HG03135 (cell line): ENCODE measurements around the gene HPS4.
A peak's percentile ranks its signal among the peaks of the same experiment; 100 is the strongest.
"Not testable (repeated sequence)": the region's sequence is repeated elsewhere in the genome, so short reads cannot be mapped to it uniquely, and the experiment has no call there.

Experiments
- ATAC-seq: cut with Tn5 transposase; IDR thresholded peaks from one replicate; pipeline ENCODE4 v1.9.1; 2021; ENCODE audit warnings: mild to moderate bottlenecking, moderate library complexity; ENCODE audit not compliant: unreplicated experiment

HPS4 gene

GRCh38 chr22:26444777-26445176, 38.8 kb downstream of the HPS4 start:
- no peak for ATAC-seq

GRCh38 chr22:26443901-26444690, 39.5 kb downstream of the HPS4 start:
- ATAC-seq = no peak

- no peak for ATAC-seq
These were observed 41.4 kb downstream of the HPS4 start for GRCh38 chr22:26442086-26442756.

- no peak for ATAC-seq
These were observed 44.0 kb downstream of the HPS4 start for GRCh38 chr22:26439559-26439958.

GRCh38 chr22:26438776-26439175, 44.8 kb downstream of the HPS4 start:
- ATAC-seq = not testable (repeated sequence)

- ATAC-seq = no peak
These were observed 45.7 kb downstream of the HPS4 start for GRCh38 chr22:26437694-26438392.

GRCh38 chr22:26436903-26437515, 46.6 kb downstream of the HPS4 start:
- ATAC-seq = no peak

GRCh38 chr22:26435327-26436093, 48.1 kb downstream of the HPS4 start:
- no peak for ATAC-seq

- no peak for ATAC-seq
These were observed 49.8 kb downstream of the HPS4 start for GRCh38 chr22:26433805-26434204.

GRCh38 chr22:26432619-26433311, 50.8 kb downstream of the HPS4 start:
- ATAC-seq = no peak

- no peak for ATAC-seq
These were observed 52.2 kb downstream of the HPS4 start for GRCh38 chr22:26431261-26431995.

GRCh38 chr22:26430600-26430999, 53.0 kb downstream of the HPS4 start:
- no peak for ATAC-seq

- peak; percentile 19 for ATAC-seq
These were observed 53.9 kb downstream of the HPS4 start for GRCh38 chr22:26429458-26430286.

- ATAC-seq = peak; percentile 78
These were observed 54.8 kb downstream of the HPS4 start, which contains the start of gene ASPHD2 for GRCh38 chr22:26428515-26429457. Gene ASPHD2 (plus strand): TSS chr22:26429260. CDS start chr22:26433616, 4,356 bp downstream.

- no peak for ATAC-seq
These were observed 56.7 kb downstream of the HPS4 start for GRCh38 chr22:26426924-26427323.

- no peak for ATAC-seq
These were observed 65.0 kb downstream of the HPS4 start for GRCh38 chr22:26418620-26419019.

GRCh38 chr22:26417406-26417805, 66.2 kb downstream of the HPS4 start:
- no peak for ATAC-seq
